HEK293 (cell line): ENCODE measurements around the gene TMEM119.

Source experiments
- CTCF ChIA-PET: fragments of 350-600 bp; formaldehyde crosslinking; extraction: SDS; loops from one replicate; lab custom pipeline; 2021; ENCODE audit warnings: antibody characterized with exemption; lab: Yijun Ruan, JAX
- POLR2A ChIA-PET: fragments of 300-600 bp; formaldehyde crosslinking; extraction: SDS; loops from one replicate; lab custom pipeline; 2020; ENCODE audit warnings: antibody characterized with exemption, inconsistent platforms; lab: Yijun Ruan, JAX
- H3K27ac ChIP-seq: fragments of 200-500 bp; sonication (Bioruptor generic); 2 replicates; pipeline ENCODE4 v1.5.1; 2014; ENCODE audit warnings: low read depth, low read length, control low read depth, inconsistent platforms; ENCODE audit errors: extremely low read depth
- H3K36me3 ChIP-seq, 2 experiments: fragments of 200-500 bp in 1 of 2; sonication (Bioruptor generic) in 1 of 2; 1 replicate in 1 of 2; 2 replicates in 1 of 2; pipeline ENCODE4 v1.5.1; 2014 to 2017; ENCODE audit warnings: inconsistent platforms in 2 of 2, low read length in 2 of 2; ENCODE audit not compliant: control insufficient read depth in 2 of 2, insufficient read depth in 1 of 2
- H3K4me1 ChIP-seq: fragments of 200-500 bp; sonication (Bioruptor generic); 2 replicates; pipeline ENCODE4 v1.5.1; 2014; ENCODE audit warnings: mild to moderate bottlenecking, low read length, inconsistent platforms; ENCODE audit not compliant: control insufficient read depth, insufficient read depth
- H3K4me3 ChIP-seq: 2 replicates; pipeline ENCODE4 v1.5.1; 2011; ENCODE audit warnings: low read depth, mild to moderate bottlenecking, control low read depth, low read length, moderate library complexity
- H3K9me3 ChIP-seq: fragments of 200-500 bp; sonication (Bioruptor generic); 2 replicates; pipeline ENCODE4 v1.5.1; 2014; ENCODE audit warnings: low read depth, low read length, inconsistent platforms; ENCODE audit not compliant: control insufficient read depth, insufficient read depth
- YY2 ChIP-seq: fragments of 450-650 bp; formaldehyde crosslinking; IDR thresholded peaks from 2 replicates; pipeline ENCODE4 v1.5.1; 2016; ENCODE audit warnings: missing biosample characterization, missing genetic modification characterization
- ZFP41 ChIP-seq: fragments of 450-650 bp; formaldehyde crosslinking; IDR thresholded peaks from 2 replicates; pipeline ENCODE4 v1.5.1; 2016; ENCODE audit warnings: missing biosample characterization, missing genetic modification characterization, borderline replicate concordance
- ZNF548 ChIP-seq: fragments of 450-650 bp; formaldehyde crosslinking; IDR thresholded peaks from 2 replicates; pipeline ENCODE4 v1.5.1; 2016; ENCODE audit warnings: missing biosample characterization, missing genetic modification characterization
- TF ChIP-seq, protein P1 (sequence below): fragments of 450-650 bp; formaldehyde crosslinking; IDR thresholded peaks from 2 replicates; pipeline ENCODE4 v1.5.1; 2016; ENCODE audit warnings: missing biosample characterization, missing genetic modification characterization
- TF ChIP-seq, protein P2 (sequence below): fragments of 450-650 bp; formaldehyde crosslinking; IDR thresholded peaks from 2 replicates; pipeline ENCODE4 v1.5.1; 2016; ENCODE audit warnings: missing biosample characterization, missing genetic modification characterization

The TMEM119 gene

DNA sequence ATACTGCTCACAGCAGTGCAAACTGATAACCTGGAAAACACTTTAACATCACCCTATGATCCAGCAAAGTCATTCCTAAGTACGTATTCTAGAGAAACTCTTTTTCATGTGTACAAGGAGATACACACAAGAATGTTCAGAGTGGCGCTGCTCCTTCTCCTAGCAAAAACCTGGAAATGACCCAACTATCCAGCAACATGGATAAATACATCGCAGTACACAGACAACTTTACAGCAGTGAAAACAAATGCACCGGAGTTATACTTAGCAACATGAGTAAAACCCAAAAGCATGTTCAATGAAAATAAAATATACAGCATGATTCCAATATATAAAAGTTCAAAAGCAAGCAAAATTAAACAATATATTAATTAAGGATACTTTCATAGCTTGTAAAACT lies 55.6 kb downstream of the TMEM119 start:
- H3K4me1 ChIP-seq, result no peaks in the 10 kb centered on the region
- no peak for TF ChIP-seq YY2 (tag by site-specific recombination)
- TF ChIP-seq ZFP41 (tag by site-specific recombination), result no peak
- TF ChIP-seq ZNF548 (tag by site-specific recombination), result no peak
- TF ChIP-seq, protein P1, sequence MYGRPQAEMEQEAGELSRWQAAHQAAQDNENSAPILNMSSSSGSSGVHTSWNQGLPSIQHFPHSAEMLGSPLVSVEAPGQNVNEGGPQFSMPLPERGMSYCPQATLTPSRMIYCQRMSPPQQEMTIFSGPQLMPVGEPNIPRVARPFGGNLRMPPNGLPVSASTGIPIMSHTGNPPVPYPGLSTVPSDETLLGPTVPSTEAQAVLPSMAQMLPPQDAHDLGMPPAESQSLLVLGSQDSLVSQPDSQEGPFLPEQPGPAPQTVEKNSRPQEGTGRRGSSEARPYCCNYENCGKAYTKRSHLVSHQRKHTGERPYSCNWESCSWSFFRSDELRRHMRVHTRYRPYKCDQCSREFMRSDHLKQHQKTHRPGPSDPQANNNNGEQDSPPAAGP (tag by site-specific recombination), result no peak
- TF ChIP-seq, protein P2, sequence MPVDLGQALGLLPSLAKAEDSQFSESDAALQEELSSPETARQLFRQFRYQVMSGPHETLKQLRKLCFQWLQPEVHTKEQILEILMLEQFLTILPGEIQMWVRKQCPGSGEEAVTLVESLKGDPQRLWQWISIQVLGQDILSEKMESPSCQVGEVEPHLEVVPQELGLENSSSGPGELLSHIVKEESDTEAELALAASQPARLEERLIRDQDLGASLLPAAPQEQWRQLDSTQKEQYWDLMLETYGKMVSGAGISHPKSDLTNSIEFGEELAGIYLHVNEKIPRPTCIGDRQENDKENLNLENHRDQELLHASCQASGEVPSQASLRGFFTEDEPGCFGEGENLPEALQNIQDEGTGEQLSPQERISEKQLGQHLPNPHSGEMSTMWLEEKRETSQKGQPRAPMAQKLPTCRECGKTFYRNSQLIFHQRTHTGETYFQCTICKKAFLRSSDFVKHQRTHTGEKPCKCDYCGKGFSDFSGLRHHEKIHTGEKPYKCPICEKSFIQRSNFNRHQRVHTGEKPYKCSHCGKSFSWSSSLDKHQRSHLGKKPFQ (tag by site-specific recombination), result no peak
- POLR2A ChIA-PET, result no interaction called here
- CTCF ChIA-PET, result interaction anchor here (1.1 kb wide), 1 partner anchor 12 kb away, joined by 3 read pairs; no protein-coding TSS in a partner anchor
- no peak overlapping the region for H3K4me3 ChIP-seq
- H3K36me3 ChIP-seq, result peaks cover 51 to 75% of the 10 kb centered on the region in 2 experiments
- no peaks in the 10 kb centered on the region for H3K9me3 ChIP-seq
- H3K27ac ChIP-seq, result no peak overlapping the region
